ENCODE measurements around the gene TSPOAP1.

TSPOAP1 gene

DNA sequence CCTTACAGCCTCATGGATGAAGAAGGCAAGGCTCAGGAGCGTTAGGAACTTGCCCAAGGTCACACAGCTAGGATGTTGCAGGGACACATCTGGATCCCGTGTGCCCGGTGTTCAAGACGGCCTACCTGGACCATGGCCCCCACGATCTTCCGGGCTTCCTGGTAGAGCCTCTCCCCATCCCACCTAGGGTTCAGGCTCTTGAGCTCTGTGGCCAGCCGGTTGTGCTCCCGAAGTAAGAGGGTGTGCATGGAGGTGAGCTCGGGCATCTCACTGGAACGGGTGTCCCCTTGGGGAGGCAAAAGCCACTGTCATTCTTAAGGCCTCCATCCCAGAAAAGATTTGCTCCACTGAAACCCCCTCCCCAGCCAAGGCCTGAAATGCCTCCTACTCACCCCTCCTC lies 53.2 kb downstream of the TSPOAP1 start:
- no peak for TF ChIP-seq ZNF274 (IDR thresholded peaks at IDR 0.05; ENCODE audit: low read depth, low read length)
- no peak overlapping the region for H3K4me3 ChIP-seq (ENCODE audit: low read length)

DNA sequence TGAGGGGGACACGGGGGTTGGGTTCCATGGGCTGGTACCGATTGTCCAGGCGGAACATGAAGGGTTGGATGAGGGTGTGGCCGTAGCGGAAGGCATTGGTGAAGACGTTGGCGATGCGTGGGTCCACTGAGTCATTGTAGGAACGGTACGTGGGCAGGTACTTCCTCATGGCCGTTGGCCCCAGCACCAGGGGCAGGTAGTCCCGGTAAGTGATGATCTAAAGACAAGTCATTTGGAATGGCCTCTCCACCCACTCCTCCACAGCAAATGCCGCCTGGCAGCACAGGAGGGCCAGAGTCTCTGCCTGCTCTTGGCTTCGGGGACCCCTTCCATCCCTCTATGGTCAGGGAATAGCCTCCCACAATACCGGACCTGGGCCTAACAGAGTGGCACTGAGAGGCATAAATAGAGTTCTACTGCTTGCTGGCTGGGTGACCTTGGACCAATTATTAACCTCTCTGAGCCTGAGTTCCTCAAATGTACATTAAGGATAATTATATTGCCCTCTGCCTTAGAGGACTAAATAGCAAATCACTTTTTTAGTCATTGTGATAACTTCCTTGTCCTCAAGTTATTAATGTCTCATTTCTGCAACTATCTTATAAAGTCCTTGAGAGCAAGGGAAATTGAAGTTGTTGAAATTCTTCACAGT lies 55.0 kb downstream of the TSPOAP1 start:
- H3K4me3 ChIP-seq (ENCODE audit: low read length) = no peak overlapping the region
- no peak for TF ChIP-seq ZNF274 (IDR thresholded peaks at IDR 0.05; ENCODE audit: low read depth, low read length)

- no peak overlapping the region for H3K4me3 ChIP-seq (ENCODE audit: low read length)
- no peak for TF ChIP-seq ZNF274 (IDR thresholded peaks at IDR 0.05; ENCODE audit: low read depth, low read length)
Observed at GRCh38 chr17:58272367-58273280, 56.0 kb downstream of the TSPOAP1 start.

DNA sequence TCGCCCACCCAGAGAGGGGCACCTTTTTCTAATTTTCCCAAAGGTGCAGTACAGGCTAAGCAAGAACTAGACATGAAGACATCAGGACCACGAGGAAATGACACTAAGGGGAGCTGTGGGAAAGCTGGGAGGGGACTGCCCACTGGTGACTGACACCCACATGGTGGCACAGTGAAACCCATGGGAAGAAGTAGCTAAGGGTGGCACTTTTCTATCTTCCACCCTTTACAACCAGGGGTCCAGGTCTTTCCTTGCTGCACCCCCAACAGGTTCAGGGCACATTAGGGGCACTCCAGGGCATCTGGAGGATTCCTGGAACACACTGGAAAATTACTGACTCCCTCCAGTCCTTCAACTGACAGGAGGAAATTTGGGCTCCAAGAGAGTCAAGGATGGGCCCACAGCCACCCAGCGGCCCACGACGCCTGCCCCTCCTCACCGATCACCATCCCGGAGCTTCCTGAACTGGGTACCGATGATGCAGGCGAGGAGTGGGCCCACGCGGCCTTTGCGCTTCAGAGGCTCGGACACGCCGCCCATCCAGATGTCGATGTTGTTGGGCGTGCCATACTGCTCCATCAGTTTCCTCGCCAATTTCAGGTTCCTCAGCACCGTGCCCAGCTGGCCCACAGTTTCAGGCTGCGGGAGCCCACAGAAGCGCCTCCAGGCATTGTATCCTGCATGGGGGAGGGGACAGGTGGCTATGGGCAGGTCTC lies 57.2 kb downstream of the TSPOAP1 start:
- H3K4me3 ChIP-seq (ENCODE audit: low read length) = no peak overlapping the region
- no peak for TF ChIP-seq ZNF274 (IDR thresholded peaks at IDR 0.05; ENCODE audit: low read depth, low read length)

DNA sequence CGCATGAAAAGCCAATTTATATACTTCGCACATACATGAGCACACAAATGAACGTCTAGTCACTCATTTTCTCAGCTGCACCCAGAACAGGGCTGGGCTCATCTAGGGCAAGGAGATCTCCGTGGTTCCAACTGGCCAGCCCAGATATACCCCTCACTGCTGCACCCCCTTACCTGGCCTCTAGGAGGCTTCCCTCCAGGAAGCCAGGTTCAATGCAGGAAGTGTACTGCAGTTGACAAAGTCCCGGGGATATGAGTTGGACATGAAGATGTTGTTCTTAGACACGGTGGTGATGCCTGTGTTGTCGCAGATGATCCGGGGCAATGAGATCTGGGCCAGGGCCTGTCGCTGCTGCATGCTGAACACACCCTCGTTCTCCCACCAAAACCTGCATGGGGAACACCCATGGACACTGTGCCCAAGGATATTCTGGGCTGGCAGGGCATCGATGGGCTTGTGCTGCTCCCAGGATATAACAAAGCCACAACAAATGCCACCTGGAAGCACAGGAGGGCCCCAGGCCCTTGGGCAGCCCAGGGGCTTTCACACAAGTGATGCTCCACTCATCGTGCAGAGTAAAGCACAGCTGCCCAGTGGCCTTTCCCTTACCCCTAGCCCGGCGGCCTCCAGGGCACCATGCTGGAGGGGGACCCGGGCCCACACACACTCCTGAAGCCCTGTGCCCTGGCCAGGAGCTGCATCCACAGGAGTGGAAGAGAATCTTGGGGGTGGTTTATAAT lies 57.9 kb downstream of the TSPOAP1 start:
- no peak for TF ChIP-seq ZNF274 (IDR thresholded peaks at IDR 0.05; ENCODE audit: low read depth, low read length)
- H3K4me3 ChIP-seq (ENCODE audit: low read length) = no peak overlapping the region

DNA sequence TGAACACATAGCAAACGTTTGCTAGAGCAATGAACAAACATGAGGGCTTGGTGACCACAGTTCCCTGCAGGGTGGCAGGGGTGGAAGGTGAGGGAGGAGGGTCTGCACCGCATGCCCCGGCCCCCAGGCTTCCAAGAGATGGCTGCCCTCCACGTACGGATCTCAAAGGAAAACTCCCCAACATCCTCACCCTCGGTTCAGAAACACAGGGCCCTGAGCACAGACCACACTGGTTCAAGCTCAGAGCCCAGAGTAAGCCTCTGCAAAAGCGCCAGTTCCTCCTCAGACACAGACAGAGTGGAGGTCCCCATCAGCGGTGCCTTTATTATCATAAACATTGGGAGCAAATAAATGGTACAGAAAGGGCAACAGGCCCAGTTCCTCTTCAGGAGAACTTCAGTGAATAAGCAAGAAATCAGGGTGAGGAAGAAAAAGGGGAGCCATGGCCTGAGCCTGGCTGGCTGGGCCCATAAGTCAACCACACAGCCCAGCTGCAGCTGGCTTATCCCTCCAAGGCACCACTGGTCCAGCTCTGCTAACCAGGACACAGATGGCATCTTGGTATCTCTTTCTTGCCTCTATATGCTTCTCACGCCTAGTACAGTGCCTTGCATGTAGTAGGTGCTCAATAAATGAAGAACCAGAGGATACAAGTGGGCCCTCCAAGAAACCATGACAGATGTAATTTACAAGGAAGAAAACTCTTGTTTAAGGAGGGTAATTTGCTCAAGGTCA lies 58.9 kb downstream of the TSPOAP1 start:
- TF ChIP-seq ZNF274 (IDR thresholded peaks at IDR 0.05; ENCODE audit: low read depth, low read length) = no peak
- no peak overlapping the region for H3K4me3 ChIP-seq (ENCODE audit: low read length)

- H3K4me3 ChIP-seq (ENCODE audit: low read length) = no peak overlapping the region
- TF ChIP-seq ZNF274 (IDR thresholded peaks at IDR 0.05; ENCODE audit: low read depth, low read length) = no peak
Observed at GRCh38 chr17:58268774-58269556, 59.6 kb downstream of the TSPOAP1 start.

DNA sequence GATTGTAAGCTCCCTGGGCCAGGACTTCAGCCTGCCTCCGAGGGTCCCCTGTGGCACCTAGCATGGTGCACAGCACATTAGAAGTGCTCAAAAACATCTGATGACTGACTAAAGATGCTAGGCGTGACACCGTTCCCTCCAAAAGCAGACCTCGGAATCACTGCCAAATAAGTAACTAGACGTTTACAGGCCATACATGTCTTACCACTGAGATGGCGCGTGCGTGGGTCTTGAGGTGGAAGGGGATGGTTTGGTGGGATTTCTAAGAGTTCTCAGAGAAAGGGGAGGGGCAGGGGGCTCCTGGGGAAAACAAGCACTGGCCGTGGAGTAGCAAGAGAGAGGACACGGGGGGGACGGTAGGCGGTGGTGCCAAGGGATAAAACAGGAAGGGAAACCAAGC lies 60.3 kb downstream of the TSPOAP1 start:
- TF ChIP-seq ZNF274 (IDR thresholded peaks at IDR 0.05; ENCODE audit: low read depth, low read length) = no peak
- no peak overlapping the region for H3K4me3 ChIP-seq (ENCODE audit: low read length)

- H3K4me3 ChIP-seq (ENCODE audit: low read length) = no peak overlapping the region
- TF ChIP-seq ZNF274 (IDR thresholded peaks at IDR 0.05; ENCODE audit: low read depth, low read length) = no peak
Observed at GRCh38 chr17:58267347-58268324, 61.0 kb downstream of the TSPOAP1 start.

DNA sequence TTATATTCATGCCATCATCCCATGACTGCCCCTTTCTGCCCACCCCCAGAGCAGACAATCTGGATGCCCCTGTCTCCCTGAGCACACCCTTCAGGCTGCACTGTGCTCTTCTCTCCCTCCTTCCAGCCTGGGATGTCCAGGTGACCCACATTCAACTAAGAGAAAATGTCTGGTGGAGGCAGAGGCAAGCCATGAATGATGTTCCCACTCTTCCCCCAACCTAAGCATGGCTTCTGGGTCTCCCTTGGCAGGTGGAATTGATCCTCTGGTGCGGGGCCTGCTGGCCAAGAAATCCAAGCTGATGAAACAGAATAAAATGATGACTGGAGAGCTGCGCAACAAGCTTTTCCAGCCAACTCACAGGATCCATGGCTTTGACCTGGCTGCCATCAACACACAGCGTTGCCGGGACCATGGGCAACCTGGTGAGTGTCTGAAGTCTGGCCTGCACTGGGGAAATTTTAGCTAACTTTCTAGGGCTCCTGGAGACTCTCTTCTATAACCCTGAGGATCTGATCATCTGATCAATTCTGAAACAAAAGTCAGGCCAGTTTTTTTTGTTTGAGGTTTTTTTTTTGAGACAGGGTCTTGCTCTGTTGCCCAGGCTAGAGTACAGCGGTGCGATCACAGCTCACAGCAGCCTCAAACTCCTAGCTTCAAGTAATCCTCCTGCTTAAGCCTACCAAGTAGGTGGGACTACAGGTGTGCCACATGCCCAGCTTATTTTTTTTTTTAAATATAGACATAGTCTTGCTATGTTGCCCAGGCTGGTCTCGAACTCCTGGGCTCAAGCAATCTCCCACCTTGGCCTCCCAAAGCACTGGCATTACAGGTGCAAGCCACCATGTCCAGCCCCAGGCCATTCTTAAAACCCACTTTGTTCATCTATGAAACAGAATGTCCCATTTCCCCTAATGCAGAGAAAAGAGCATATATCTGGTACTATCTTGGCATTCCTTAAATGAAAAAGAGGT lies 62.4 kb downstream of the TSPOAP1 start:
- TF ChIP-seq ZNF274 (IDR thresholded peaks at IDR 0.05; ENCODE audit: low read depth, low read length) = no peak

More for the DNA sequence above, 62.4 kb downstream of the TSPOAP1 start:
- H3K4me3 ChIP-seq (ENCODE audit: low read length) = no peak overlapping the region
